ENCODE measurements around the gene DCUN1D2. TPM values are rescaled to one million over a fixed set of nuclear protein-coding genes. Genes with fewer than 3 reads are reported as not detected.

DCUN1D2 gene
- total RNA-seq, 1 donor from 2014 or later = 14.2 TPM

- peaks cover 9% of the 10 kb centered on the region for H3K27me3 ChIP-seq (ENCODE audit: control insufficient read depth, insufficient read depth, low read length)
- TF ChIP-seq CTCF (IDR thresholded peaks at IDR 0.05; ENCODE audit: insufficient read depth, low read length, severe bottlenecking) = no peak
- FAIRE-seq (no peak), DNase-seq (ENCODE audit: low read depth) (no peak)
- H3K36me3 ChIP-seq (ENCODE audit: control insufficient read depth, insufficient read depth, low read length) = no peaks in the 10 kb centered on the region
- no peak overlapping the region for H3K4me3 ChIP-seq (ENCODE audit: low read depth, low read length)
Measured at GRCh38 chr13:113420833-113421600, 69.5 kb downstream of the DCUN1D2 start.

- no peak for DNase-seq (ENCODE audit: low read depth)
- FAIRE-seq = no peak
- peaks cover 9% of the 10 kb centered on the region for H3K27me3 ChIP-seq (ENCODE audit: control insufficient read depth, insufficient read depth, low read length)
- no peaks in the 10 kb centered on the region for H3K36me3 ChIP-seq (ENCODE audit: control insufficient read depth, insufficient read depth, low read length)
- H3K4me3 ChIP-seq (ENCODE audit: low read depth, low read length) = no peak overlapping the region
- TF ChIP-seq CTCF (IDR thresholded peaks at IDR 0.05; ENCODE audit: insufficient read depth, low read length, severe bottlenecking) = no peak
Measured at GRCh38 chr13:113420232-113420631, 70.3 kb downstream of the DCUN1D2 start.

GRCh38 chr13:113419531-113420193 lies 70.8 kb downstream of the DCUN1D2 start:
- H3K27me3 ChIP-seq (ENCODE audit: control insufficient read depth, insufficient read depth, low read length) = peaks cover 9% of the 10 kb centered on the region
- DNase-seq (ENCODE audit: low read depth) (no peak), FAIRE-seq (no peak)
- H3K4me3 ChIP-seq (ENCODE audit: low read depth, low read length) = no peak overlapping the region
- H3K36me3 ChIP-seq (ENCODE audit: control insufficient read depth, insufficient read depth, low read length) = no peaks in the 10 kb centered on the region
- no peak for TF ChIP-seq CTCF (IDR thresholded peaks at IDR 0.05; ENCODE audit: insufficient read depth, low read length, severe bottlenecking)

GRCh38 chr13:113418722-113419049 lies 71.8 kb downstream of the DCUN1D2 start:
- no peak overlapping the region for H3K4me3 ChIP-seq (ENCODE audit: low read depth, low read length)
- TF ChIP-seq CTCF (IDR thresholded peaks at IDR 0.05; ENCODE audit: insufficient read depth, low read length, severe bottlenecking) = no peak
- H3K27me3 ChIP-seq (ENCODE audit: control insufficient read depth, insufficient read depth, low read length) = peaks cover 9% of the 10 kb centered on the region
- no peaks in the 10 kb centered on the region for H3K36me3 ChIP-seq (ENCODE audit: control insufficient read depth, insufficient read depth, low read length)
- FAIRE-seq (peak; percentile 77), DNase-seq (ENCODE audit: low read depth) (no peak)

GRCh38 chr13:113417836-113418721 lies 72.4 kb downstream of the DCUN1D2 start:
- no peak for FAIRE-seq
- no peak for DNase-seq (ENCODE audit: low read depth)
- Histone ChIP-seq H3K4me3 (ENCODE audit: low read depth, low read length) (no peak overlapping the region), H3K36me3 (ENCODE audit: control insufficient read depth, insufficient read depth, low read length) (no peaks in the 10 kb centered on the region), H3K27me3 (ENCODE audit: control insufficient read depth, insufficient read depth, low read length) (peaks cover 9% of the 10 kb centered on the region)
- no peak for TF ChIP-seq CTCF (IDR thresholded peaks at IDR 0.05; ENCODE audit: insufficient read depth, low read length, severe bottlenecking)

Data from bronchial epithelial cell (primary cell).